Neural crest cell (in vitro differentiated cells): ENCODE data around the gene SELENOM. TPM values are rescaled to one million over a fixed set of nuclear protein-coding genes. Genes with fewer than 3 reads are reported as not detected.
"Not testable (repeated sequence)": the region's sequence is repeated elsewhere in the genome, so short reads cannot be mapped to it uniquely, and the experiment has no call there.

Source experiments
- DNase-seq: peaks from one replicate; pipeline ENCODE4 v3.0.0; 2021; ENCODE audit warnings: low read depth, mixed read lengths, low spot score
- H3K27ac Mint-ChIP-seq: one replicate; pipeline ENCODE4 v1.8.0; 2021; ENCODE audit warnings: mild to moderate bottlenecking, mixed read lengths; ENCODE audit not compliant: unreplicated experiment
- H3K27me3 Mint-ChIP-seq: 2 replicates; pipeline ENCODE4 v1.8.0; 2021; ENCODE audit warnings: low read depth, mild to moderate bottlenecking, mixed read lengths
- H3K36me3 Mint-ChIP-seq: 2 replicates; pipeline ENCODE4 v1.8.0; 2021; ENCODE audit warnings: low read depth, mild to moderate bottlenecking, mixed read lengths
- H3K4me1 Mint-ChIP-seq: 2 replicates; pipeline ENCODE4 v1.8.0; 2021; ENCODE audit warnings: mixed read lengths
- H3K4me3 Mint-ChIP-seq: one replicate; pipeline ENCODE4 v1.8.0; 2021; ENCODE audit warnings: mild to moderate bottlenecking, mixed read lengths
- H3K9me3 Mint-ChIP-seq: 2 replicates; pipeline ENCODE4 v1.8.0; 2021; ENCODE audit warnings: mixed read lengths
- CTCF ChIP-seq: fragments of 200-600 bp; sonication (generic); conservative IDR thresholded peaks from 2 replicates; pipeline ENCODE4 v1.5.0; 2021; ENCODE audit warnings: antibody characterized with exemption, mild to moderate bottlenecking
- total RNA-seq: library from RNA; stranded (reverse); gene quantifications from 2 replicates; pipeline ENCODE4 v1.2.1, GENCODE V29; 2021

Gene SELENOM
- total RNA-seq, 1 donor from 2014 or later, result 10.1 TPM

- Mint-ChIP-seq H3K4me1 (peaks cover 11% of the 10 kb centered on the region), H3K27ac (no peak overlapping the region), H3K27me3 (no peaks in the 10 kb centered on the region), H3K36me3 (no peaks in the 10 kb centered on the region), H3K4me3 (no peak overlapping the region), H3K9me3 (no peaks in the 10 kb centered on the region)
- DNase-seq, result no peak
- no peak for TF ChIP-seq CTCF
These were observed 12.9 kb upstream of the SELENOM start for GRCh38 chr22:31120230-31120629.

DNA sequence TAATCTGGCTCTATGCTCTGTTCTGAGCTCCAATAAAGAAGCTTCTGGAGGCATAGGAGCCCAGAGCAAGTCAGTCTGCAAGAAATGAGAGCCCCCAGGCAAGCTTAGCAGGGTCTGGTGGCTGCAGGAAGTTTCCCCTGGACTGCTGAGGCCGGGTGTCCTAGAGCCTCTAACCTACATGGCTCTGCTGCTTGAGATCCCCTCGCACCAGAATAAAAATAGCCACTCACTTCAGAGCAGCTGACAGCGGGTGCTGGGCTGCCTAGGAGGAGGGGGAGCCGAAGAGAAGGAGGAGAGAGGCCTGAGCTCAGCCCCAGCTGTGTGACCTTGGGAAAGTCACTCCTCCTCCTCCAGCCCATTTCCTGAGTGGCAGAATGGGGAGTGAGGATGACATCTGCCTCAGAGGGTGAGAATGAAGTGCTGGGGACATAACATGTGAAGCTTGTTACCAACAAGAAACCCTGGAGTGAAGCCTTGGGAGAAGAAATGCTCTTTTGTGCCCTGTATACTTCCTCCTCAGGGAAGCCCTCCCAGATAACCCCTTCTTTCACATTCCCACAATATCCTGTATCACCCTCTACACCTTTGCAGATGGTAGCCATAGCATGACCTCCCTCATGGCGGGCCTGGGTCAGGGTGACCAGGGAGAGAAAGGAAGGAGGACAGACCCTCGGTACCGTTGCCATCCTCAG, 11.8 kb upstream of the SELENOM start:
- DNase-seq, result no peak
- peak overlapping the region; percentile 52 for H3K27ac Mint-ChIP-seq
- H3K36me3 Mint-ChIP-seq, result no peaks in the 10 kb centered on the region
- H3K4me3 Mint-ChIP-seq, result no peak overlapping the region
- no peak for TF ChIP-seq CTCF
- H3K9me3 Mint-ChIP-seq, result no peaks in the 10 kb centered on the region
- H3K4me1 Mint-ChIP-seq, result peaks cover 11% of the 10 kb centered on the region
- no peaks in the 10 kb centered on the region for H3K27me3 Mint-ChIP-seq

DNA sequence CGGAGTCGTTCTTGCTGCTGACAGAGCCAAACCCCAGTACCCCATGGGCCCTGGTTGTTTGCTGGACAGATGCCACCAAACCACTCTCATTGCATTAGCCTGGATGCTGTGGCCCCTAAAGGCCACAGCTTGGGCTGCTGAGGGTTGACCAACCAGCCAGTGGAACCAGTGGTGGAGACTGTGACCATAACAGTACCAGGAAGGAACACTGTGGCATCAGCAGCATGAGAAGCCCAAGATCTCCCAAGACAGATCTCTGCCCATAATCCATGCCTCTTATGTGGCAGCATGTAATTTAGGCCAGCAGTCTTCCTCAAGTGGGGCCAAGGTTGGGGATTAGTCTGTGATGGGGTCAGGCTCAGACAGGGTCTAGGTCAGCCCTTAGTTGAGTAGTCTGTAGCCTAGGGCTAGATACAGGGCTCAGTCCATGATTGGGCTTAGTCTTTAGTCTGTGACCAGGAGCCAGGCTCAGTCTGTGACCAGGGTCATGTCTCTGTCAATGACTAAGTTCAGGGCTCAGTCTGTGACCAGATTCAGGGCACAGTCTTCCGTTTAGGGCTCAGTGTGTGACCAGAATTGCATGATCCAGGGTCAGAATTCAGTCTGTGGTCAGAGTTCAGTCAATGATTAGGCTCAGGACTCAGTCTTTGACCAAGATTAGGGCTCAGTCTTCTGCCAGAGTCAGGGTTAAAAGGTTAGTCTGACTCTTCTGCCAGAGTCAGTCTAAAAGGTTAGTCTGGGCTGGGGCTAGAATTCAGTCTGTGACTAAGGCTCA, 10.9 kb upstream of the SELENOM start:
- TF ChIP-seq CTCF, result no peak
- no peaks in the 10 kb centered on the region for H3K36me3 Mint-ChIP-seq
- DNase-seq, result no peak
- no peak overlapping the region for H3K4me3 Mint-ChIP-seq
- H3K27me3 Mint-ChIP-seq, result no peaks in the 10 kb centered on the region
- no peaks in the 10 kb centered on the region for H3K9me3 Mint-ChIP-seq
- no peak overlapping the region for H3K27ac Mint-ChIP-seq
- peaks cover 3% of the 10 kb centered on the region for H3K4me1 Mint-ChIP-seq

- H3K27me3 Mint-ChIP-seq, H3K4me3 Mint-ChIP-seq, H3K4me1 Mint-ChIP-seq, H3K9me3 Mint-ChIP-seq, H3K27ac Mint-ChIP-seq, H3K36me3 Mint-ChIP-seq, DNase-seq: not testable (repeated sequence)
These were observed 5.3 kb upstream of the SELENOM start for GRCh38 chr22:31112547-31113091.

DNA sequence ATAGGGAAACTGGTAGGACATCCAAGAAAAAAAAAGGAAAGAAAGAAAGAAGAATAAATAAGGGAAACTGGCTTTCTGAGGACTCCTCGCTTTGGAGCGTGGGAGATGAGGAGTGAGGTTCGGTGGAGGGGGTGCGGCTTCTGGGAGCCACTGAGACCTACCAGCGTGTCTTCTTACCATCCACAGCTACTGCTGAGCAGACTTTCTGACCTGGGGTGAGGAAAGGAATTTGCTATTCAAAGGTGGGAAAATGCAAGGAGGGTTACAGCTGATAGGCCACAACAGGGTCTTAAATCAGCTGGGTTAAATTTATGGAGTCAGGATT, 488 bp upstream of the SELENOM start:
- H3K27me3 Mint-ChIP-seq, result peaks cover 14% of the 10 kb centered on the region
- TF ChIP-seq CTCF, result peak; percentile 9

DNA sequence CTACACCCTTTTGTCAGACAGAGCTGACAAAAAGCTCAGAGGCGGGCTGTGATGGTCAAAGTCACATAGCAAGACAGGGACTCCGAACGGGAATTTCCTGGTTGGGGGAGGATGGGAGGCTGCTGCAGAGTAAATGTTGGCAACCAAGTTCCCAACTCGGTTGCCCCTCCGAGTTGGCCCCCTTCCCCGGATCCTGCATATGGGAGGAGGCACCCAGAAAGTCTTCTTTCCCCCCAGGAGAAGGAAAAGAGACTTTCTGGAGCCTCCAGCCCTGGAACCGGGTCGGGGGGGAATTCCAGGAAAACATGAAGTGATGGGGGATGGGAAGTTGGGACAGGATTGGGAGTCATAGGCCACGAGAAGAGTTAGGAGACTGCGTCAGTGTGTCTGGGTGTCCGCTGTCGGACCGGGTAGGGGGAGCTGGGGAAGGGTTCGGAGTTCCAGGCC, 614 bp downstream of the SELENOM start:
- DNase-seq, result no peak
- H3K36me3 Mint-ChIP-seq, result no peaks in the 10 kb centered on the region
- H3K9me3 Mint-ChIP-seq, result no peaks in the 10 kb centered on the region
- H3K27me3 Mint-ChIP-seq, result peaks cover 14% of the 10 kb centered on the region
- H3K4me1 Mint-ChIP-seq, result peaks cover 6% of the 10 kb centered on the region
- no peak for TF ChIP-seq CTCF
- H3K4me3 Mint-ChIP-seq, result peak overlapping the region; percentile 75
- no peak overlapping the region for H3K27ac Mint-ChIP-seq

More for the DNA sequence above, 488 bp upstream of the SELENOM start:
- H3K4me1 Mint-ChIP-seq, result peaks cover 6% of the 10 kb centered on the region
- H3K4me3 Mint-ChIP-seq, result peak overlapping the region; percentile 78
- H3K27ac Mint-ChIP-seq, result no peak overlapping the region
- no peaks in the 10 kb centered on the region for H3K36me3 Mint-ChIP-seq
- no peaks in the 10 kb centered on the region for H3K9me3 Mint-ChIP-seq
- no peak for DNase-seq
